CD4-positive, alpha-beta T cell treated with Interleukin-4 for 4 hours (primary cell): ENCODE data around the gene ROCK2.
A peak's percentile ranks its signal among the peaks of the same experiment; 100 is the strongest.

ENCODE experiments used
- DNase-seq: peaks from one replicate; pipeline ENCODE4 v3.0.0-alpha.2; 2020

The ROCK2 gene

GRCh38 chr2:11224887-11225286 is 119.5 kb downstream of the ROCK2 start:
- DNase-seq = no peak

GRCh38 chr2:11222845-11223244 is 121.6 kb downstream of the ROCK2 start:
- no peak for DNase-seq

GRCh38 chr2:11220445-11220844 is 124.0 kb downstream of the ROCK2 start:
- no peak for DNase-seq

GRCh38 chr2:11215407-11215806 is 129.0 kb downstream of the ROCK2 start:
- no peak for DNase-seq

GRCh38 chr2:11214770-11215169 is 129.7 kb downstream of the ROCK2 start:
- DNase-seq = no peak

GRCh38 chr2:11213975-11214374 is 130.5 kb downstream of the ROCK2 start:
- DNase-seq = no peak

GRCh38 chr2:11213090-11213638 is 131.3 kb downstream of the ROCK2 start:
- DNase-seq = no peak

GRCh38 chr2:11212645-11213044 is 131.8 kb downstream of the ROCK2 start:
- DNase-seq = no peak

GRCh38 chr2:11208083-11208482 is 136.4 kb downstream of the ROCK2 start:
- no peak for DNase-seq

- peak; percentile 13 for DNase-seq
Observed at GRCh38 chr2:11203480-11203879, 141.0 kb downstream of the ROCK2 start.

GRCh38 chr2:11201969-11202368 is 142.5 kb downstream of the ROCK2 start:
- no peak for DNase-seq

GRCh38 chr2:11200651-11201050 is 143.8 kb downstream of the ROCK2 start:
- DNase-seq = no peak

- DNase-seq = no peak
Observed at GRCh38 chr2:11196246-11196645, 148.2 kb downstream of the ROCK2 start.

- DNase-seq = no peak
Observed at GRCh38 chr2:11187731-11188130, 156.7 kb downstream of the ROCK2 start.

- DNase-seq = no peak
Observed at GRCh38 chr2:11187083-11187619, 157.3 kb downstream of the ROCK2 start.

- no peak for DNase-seq
Observed at GRCh38 chr2:11186145-11186544, 158.3 kb downstream of the ROCK2 start.

- no peak for DNase-seq
Observed at GRCh38 chr2:11182951-11183350, 161.5 kb downstream of the ROCK2 start.

GRCh38 chr2:11180653-11181052 is 163.8 kb downstream of the ROCK2 start:
- DNase-seq = no peak

- no peak for DNase-seq
Observed at GRCh38 chr2:11179899-11180298, 164.5 kb downstream of the ROCK2 start.

GRCh38 chr2:11179196-11179595 is 165.2 kb downstream of the ROCK2 start:
- no peak for DNase-seq

GRCh38 chr2:11177871-11178690 is 166.4 kb downstream of the ROCK2 start:
- DNase-seq = no peak

- no peak for DNase-seq
Observed at GRCh38 chr2:11175293-11175795, 169.1 kb downstream of the ROCK2 start.

- DNase-seq = no peak
Observed at GRCh38 chr2:11174222-11174621, 170.2 kb downstream of the ROCK2 start.

GRCh38 chr2:11169333-11169732 is 175.1 kb downstream of the ROCK2 start:
- DNase-seq = no peak
